HG02623 (cell line): ENCODE results near the gene SYK.
A peak's percentile ranks its signal among the peaks of the same experiment; 100 is the strongest.
"Not testable (repeated sequence)": the region's sequence is repeated elsewhere in the genome, so short reads cannot be mapped to it uniquely, and the experiment has no call there.

Experiments used
- ATAC-seq: cut with Tn5 transposase; IDR thresholded peaks from one replicate; pipeline ENCODE4 v1.9.1; 2021; ENCODE audit warnings: moderate library complexity; ENCODE audit not compliant: unreplicated experiment

SYK gene

DNA sequence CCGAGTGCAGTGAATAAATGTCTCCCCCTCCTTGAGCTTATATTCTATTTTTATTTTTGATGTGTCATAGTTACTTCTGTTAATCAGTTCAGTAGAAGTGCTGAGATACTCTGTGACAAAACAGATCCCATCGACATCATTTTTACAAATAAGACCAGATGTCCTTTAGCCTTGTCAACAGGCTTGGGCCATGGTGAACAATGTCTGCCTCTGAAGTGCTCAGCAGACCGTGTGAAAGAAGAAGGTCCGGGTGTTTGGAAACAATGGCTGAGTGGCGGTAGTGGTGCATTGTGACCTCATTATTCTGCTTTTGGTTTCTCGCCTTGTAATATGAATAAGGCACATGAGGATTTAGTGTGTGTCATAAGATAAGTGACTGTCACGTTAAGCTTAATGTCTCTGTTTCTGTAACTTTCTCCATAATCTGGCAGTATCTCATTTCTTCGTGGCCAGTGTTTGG, 71.2 kb downstream of the SYK start:
- ATAC-seq, result no peak

DNA sequence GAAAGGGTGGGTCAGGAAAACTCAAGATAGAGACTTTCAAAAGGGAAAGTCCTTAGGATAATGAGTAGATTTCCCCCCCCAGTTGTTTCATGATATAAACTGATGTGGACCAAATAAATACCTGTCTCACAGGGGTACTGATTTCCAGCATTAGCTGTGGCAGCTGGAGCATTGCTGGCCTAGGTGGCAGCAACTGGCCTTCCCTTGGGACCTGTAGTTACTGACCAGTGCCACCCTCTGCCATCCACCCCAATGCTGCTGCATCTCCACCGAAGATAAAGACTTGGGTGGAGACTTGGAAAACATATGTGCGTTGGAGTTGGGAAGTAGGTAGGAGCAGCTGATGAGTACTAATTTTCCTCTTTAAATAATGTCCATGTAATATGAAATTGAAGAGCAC, 71.8 kb downstream of the SYK start:
- ATAC-seq, result no peak

DNA sequence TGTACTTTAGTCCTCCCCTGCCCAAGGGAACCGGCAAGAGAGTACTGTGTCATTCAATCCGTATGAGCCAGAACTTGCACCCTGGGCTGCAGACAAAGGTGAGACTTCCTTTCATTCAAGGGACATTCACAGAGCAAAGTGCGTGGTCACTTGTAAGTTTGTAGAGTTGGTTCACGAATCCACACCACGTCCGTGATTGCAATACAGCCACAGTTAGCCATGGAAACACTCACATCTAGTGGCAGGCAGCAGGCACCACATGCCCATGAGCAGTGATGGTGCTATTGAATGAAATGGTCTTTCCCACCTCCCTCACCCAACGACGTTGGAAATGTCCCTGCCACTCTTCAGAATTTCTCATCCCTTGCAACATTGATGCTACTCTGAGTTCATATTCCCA, 72.6 kb downstream of the SYK start:
- no peak for ATAC-seq

DNA sequence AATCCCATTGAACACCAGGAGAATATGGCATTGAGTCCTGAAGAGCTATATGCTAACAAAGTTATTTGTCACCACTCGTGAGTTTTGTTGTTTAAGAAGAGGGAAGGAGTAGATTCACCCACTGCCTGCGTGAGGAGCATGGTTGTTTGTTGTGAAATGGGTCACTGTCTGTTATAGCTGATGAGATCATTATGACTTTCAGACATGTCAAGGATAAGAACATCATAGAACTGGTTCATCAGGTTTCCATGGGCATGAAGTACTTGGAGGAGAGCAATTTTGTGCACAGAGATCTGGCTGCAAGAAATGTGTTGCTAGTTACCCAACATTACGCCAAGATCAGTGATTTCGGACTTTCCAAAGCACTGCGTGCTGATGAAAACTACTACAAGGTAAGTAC, 76.9 kb downstream of the SYK start:
- no peak for ATAC-seq

DNA sequence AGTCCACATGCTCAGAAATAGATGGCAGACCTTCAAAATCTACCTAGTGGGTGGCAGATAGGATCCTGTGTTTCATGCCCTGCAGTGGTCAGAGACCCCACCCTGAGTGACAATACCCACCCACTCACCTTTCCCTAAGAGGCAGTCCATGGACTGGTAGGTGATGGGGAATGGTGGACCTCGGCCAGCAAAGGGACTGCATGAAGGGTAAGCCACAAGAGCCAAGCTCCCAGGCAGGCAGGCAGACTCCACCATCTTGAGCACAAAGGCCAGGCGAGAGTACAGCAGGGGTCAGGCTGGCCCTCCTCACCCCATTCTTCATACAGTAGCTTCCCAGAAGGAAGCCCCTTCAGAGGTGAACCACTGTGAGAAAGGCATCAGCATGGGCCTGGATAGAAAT, 78.4 kb downstream of the SYK start:
- ATAC-seq, result no peak

DNA sequence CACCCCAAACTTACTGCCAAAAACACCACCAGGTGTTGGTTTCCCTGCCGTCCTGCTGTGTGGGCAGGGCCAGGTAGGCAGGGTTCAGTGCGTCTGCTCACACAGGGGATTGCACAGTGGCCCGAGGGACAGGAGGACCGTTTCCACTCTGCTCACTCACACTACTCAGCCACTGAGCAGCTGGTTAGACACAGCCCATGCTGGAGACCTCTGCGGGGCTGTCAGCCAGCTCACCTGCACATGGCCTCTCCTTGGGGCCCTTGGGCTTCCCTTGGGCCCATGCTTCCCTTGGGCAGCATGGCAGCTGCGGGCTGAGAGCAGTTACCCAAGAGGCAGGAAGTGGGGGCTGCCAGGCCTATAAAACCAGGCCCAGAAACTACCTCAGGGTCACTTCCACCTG, 79.0 kb downstream of the SYK start:
- no peak for ATAC-seq

DNA sequence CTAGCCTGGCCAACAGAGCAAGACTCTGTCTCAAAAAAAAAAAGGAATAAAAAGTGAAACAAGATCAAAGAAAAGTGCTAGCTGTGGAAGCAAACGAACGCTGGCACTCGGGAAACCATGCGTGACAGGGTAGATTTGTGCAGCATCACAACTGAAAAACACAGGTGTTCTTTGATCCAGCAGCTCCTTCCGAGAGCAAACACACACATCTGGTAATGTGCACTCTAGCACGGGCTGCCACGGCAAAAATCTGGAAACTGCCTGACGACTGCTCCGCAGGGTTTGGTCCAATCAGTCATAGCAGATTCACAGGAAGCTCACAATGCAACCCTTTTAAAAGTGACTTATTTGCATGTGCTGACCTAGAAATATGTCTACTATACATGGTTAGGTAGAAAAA, 80.0 kb downstream of the SYK start:
- ATAC-seq, result peak; percentile 68

DNA sequence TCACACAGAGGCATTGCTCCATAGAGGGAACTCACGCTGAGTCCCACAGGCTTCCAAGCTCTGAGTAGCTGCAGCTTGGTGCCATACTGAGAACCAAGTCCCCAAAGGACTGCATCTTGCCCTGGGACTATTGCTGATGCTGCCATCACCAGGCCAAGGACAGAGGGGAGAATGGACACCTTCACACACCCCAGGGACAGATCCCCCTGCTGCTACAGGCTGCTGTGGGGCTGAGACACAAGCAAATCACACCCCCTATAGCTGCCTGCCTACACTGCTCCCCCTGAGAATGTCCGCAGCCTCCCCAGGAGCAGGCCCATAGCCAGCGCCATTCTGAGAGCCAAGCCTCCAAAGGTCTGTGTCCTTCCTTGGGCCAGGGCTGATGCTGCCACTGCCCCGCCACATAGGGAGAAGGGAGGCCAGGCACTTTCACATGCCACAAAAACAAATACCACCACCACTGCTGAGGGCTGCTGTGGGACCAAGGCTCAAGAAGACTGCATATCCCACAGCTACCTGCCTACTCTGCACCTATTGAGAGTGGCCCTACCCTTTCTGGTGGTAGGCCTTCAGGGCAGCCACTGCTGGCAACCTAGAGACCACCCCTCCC, 81.5 kb downstream of the SYK start:
- ATAC-seq, result no peak

DNA sequence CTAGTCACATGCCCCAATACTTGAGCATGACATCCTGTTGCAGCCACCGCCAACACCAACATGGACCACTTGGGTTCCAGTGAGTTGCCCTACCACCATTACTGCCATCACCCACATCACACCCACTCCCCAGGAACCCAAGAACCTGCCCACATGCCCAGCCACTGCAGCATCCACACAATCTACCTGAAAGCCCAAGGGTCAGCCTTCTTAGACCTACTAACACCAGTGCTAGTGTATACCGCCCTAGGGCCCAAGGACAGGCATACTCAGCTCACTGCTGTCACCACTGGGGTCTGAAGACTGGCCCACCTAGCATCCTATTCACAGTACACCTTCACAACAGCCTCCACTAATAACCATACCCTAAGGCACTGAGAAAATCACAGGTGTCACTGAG, 82.0 kb downstream of the SYK start:
- no peak for ATAC-seq

DNA sequence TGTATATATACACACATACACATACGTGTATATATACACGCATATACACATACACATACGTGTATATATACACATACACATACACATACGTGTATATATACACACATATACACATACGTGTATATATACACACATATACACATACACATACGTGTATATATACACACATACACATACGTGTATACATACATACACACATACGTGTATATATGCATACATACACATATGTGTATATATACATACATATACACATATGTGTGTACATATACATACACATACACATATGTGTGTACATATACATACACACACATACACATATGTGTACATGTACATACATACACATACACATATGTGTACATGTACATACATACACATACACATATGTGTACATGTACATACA, 82.6 kb downstream of the SYK start:
- ATAC-seq, result no peak

DNA sequence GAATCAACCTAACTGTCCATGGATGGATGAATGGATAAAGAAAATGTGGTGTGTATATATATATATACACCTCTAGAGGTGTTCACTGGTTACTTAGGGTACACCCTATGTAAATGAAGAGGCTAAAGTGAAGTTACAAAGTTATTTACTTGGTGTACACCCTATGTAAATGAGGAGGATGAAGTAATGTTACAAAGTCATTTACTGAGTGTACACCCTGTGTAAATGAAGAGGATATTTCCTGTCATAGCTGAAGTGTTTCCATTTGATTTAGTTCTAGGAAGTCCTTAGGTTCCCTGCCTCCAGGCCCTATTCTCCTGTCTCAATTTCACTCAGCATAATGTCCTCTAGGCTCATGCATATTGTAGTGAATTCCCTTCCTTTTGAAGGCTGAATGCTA, 85.2 kb downstream of the SYK start:
- ATAC-seq, result not testable (repeated sequence)

DNA sequence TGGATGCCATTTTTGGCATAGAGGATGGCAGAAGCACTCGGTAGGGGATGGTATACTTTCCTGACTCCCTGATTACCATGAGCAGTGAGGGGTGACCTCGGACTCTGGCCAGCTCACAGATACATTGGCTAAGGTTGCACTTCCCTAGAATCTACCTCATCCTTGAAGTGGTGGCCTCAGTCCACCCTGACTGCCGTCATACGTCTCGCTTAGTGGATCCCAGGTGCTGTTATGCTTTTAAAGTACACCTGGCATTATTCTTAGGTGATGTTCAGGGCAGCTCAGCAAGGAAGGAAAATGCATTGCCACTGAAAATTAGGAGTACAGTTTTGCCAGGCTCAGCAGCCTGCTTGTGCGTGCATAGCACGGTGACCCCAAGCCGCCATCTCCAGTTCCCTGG, 87.3 kb downstream of the SYK start:
- ATAC-seq, result no peak

DNA sequence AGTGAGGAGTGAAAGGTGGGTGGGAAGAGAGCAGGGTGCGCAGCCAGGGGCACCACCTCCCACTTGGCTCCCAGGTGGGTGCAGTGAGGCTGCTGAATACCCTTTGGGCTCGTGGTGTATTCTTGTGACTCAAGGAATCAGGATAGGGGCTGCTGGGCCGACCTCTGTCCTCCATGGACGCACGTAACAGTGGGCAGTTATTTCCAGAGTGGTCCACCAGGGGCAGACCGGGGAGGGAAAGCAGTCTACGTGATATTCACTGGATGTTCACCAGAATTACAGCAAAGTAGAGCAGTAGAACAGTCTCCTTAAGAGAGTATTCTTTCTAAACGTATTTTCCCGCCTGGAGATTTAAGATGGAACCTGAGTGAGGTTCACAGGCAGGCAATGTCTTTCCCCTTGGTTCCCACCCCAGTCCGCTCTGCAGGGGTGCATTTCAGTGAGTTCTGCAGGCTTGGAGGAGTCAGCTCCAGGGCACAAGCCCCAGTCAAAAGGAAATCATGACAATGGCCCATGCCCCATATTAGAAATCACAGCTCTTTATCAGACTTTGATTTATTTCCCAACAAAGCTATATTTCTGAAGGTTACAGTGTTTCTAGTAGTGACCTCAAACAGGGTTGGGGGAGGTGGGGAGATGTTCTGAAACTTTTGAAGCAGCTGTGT, 88.7 kb downstream of the SYK start:
- no peak for ATAC-seq

DNA sequence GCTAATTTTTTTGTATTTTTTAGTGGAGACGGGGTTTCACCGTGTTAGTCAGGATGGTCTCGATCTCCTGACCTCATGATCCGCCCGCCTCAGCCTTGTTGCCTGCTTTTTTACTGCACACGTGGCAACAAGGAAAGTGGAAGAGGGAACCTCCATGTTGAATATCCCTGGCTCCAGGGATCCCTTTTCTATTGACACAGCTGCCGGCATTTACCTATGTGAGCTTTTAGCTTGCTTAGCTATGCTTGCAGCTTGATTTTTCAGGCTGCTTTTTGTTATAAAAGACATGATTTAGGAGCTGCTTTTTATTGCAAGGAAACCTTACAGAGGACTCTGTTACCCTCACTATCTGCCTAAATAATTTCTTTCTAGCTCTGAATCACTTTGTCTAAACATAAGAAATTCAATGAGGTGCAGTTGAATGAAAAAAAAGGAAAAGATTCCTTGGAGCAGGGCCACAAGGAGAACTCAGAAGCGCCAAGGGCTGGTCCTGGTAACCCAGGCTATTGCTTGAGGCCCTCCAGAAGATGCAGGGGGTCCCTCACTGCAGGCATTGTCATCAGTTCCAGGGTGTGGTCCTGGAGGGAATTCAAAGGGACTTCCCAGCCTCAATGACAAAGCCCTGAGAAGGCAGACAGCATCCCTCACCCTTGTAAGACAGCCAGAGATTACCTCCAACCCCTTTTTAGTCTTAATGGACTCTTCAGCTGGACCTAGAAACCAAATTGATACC, 89.9 kb downstream of the SYK start:
- ATAC-seq, result no peak

DNA sequence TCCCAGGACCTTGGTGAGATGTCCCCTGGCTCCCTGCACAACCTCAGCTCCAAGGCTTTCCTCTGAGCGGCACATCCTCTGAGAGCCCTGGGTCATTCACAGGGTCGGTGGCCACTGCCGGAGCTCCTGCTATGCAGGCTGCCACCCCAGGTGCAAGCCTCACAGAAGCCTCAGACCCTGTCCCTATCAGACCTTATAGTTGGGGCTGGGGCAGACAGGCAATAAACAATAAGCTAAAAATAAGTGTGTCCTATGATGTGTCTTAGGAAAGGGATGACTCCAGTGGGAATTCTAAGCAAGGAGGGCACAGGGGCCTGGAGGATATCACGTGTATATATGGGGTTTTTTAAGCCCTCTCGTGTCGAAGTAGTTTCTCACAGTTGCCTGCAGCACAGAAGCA, 91.3 kb downstream of the SYK start:
- ATAC-seq, result no peak

DNA sequence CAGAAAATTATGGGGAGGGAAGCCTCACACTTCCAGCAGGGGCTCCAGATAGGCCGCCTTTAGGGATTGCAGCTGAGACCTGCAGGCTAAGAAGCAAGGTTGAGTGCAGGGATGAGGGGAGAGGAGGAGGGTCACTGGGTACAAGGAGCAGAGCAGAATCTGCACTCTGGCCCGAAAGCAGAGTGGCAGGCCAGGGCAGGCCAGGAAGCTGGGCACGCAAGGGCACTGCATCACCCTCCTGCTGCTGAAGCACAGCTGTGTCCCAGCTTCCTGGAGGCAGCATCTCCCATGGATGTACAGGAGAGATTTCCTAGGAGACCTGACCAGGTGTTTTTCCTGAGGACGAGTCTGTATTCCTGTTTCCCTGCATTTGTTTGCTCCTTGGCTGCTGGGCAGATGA, 92.1 kb downstream of the SYK start:
- ATAC-seq, result no peak

DNA sequence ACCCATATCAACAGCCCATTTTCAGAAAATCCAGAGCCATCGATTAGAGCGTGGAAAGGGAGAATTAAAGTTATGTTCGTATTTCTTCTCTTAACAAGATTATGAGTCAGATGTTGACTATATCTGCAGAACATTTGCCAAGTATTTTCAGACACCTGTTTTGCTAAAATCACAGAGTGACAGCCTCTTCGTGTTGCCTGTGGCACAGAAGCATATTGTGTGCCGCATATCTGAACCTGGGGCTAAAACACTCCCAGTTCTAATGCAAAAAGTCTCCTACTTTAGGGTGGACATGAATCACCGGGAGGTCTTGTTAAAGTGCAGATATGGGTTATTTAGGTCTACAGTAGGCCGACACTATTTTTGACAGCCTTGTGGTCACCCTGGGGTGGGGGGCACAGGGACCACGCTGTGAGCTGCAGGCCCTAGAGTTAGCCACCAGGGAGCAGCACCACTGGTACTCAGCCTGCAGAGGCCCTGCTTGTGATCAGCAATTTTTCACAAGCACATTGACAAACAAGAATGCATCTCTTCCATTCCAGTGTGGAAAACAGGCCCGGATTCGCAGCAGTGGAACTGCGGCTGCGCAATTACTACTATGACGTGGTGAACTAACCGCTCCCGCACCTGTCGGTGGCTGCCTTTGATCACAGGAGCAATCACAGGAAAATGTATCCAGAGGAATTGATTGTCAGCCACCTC, 93.5 kb downstream of the SYK start:
- ATAC-seq, result no peak

DNA sequence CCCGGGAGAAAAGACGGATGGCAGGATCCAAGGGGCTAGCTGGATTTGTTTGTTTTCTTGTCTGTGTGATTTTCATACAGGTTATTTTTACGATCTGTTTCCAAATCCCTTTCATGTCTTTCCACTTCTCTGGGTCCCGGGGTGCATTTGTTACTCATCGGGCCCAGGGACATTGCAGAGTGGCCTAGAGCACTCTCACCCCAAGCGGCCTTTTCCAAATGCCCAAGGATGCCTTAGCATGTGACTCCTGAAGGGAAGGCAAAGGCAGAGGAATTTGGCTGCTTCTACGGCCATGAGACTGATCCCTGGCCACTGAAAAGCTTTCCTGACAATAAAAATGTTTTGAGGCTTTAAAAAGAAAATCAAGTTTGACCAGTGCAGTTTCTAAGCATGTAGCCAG, 94.2 kb downstream of the SYK start:
- ATAC-seq, result no peak

DNA sequence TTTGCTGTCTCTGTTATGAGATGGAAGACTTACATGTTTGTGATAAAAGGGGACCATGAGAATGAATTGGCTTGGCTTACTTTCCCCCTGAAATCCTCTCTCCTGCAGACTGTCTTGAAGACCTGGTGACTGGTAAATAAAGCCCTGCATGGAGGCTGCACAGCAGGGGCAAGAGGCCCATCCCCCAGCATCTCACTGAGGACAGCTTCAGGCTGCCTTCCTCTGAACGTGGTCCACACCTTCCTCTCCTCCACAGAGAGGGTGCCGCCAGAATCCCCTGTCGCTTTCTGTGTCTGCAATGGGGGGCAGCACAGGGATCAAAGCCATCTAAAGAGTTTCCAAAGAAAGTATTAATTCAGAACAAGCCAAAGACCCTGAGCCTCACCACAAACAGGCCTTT, 94.6 kb downstream of the SYK start:
- ATAC-seq, result no peak

DNA sequence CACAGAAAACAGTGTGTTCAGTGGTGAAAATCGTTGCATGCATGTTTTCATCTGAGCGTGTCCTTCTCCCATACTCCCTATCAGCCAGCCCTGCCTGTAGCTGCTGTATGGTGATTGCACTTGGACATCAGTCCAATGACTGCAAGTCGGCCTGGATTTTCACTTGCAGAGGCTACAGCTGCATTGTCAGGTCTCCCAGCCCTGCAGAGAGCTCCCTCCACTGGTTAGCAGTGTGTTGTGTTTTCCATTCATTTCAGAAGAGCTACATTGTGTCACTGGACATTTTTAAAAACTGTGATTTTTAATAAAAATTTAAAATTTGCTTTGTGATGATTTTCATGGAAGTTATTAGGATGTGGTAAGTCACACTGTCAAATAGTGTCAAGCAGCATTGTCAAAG, 96.6 kb downstream of the SYK start:
- no peak for ATAC-seq

DNA sequence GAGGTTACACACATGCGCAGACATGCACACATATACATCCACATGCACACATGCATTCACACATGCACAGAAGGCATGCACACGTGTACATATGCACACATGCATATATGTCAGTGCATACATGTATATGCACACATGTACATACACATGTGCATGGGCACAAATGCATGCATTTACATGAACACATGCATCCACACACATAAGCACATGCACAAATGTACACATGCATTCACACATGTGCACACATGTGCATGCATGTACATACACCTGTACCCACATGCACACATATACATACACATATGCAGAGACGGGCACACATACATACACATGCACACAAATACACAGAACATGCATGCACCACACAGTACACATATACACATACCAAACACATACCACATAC, 97.7 kb downstream of the SYK start:
- no peak for ATAC-seq

DNA sequence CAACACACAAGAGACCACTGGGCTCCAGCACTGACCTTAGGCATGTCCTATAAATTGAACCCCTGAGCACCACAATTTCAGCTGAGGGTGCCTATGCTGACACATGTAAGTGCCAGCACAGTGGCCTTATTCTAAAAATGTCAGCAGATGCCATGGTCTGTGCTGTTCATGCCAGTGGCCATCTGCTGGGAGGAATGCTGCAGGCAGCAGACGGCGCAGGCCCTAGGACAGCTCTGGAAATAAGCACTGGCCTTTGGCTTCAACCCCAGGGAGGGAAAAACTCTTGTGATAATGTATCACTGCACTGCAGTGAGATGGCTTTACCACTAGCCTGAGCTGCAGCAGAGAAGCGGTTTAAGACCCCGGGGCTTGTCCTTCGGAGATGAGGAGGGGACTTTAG, 98.5 kb downstream of the SYK start:
- ATAC-seq, result no peak
